ENCODE data around the gene TMEM54.
"Not testable (repeated sequence)": the region's sequence is repeated elsewhere in the genome, so short reads cannot be mapped to it uniquely, and the experiment has no call there.

TMEM54 gene

DNA sequence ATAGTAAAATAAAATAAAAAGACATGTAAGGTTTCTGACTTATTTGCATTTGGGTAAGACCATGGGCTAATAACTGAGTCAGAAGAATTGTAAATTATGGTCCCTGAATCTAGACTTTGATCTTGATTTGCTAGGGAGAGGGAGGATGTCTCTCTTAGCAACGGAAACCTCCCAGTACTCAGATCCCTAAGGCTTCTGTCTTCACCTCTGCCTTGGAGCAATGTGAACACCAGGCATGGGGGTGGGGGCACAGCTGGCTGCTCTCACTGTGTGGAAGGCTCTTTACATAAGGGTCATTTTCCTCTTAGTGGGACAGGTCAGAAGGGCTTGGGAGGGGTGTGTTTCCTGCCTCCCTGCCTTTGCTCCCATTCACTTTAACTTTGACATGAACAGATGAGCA, 17.0 kb upstream of the TMEM54 start:
- DNase-seq: no peak

GRCh38 chr1:32917521-32917920, 16.3 kb upstream of the TMEM54 start:
- DNase-seq: no peak

- DNase-seq: no peak
Measured at GRCh38 chr1:32915766-32916706, 14.8 kb upstream of the TMEM54 start.

DNA sequence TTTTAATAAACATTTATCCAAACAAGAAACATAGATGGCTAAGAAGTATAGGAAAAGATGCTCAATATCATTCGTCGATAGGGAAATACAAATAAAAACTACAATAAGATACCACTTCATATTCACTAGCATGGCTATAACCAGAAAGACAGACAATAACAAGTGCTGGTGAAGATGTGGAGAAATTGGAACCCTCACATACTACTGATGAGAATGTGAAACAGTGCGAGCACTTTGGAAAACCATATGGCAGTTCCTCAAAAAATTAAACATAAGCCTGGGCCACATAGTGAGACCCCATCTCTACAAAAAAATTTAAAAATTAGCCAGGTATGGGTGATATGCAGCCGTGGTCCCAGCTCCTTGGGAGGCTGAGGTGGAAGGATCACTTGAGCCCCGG, 9.1 kb upstream of the TMEM54 start:
- DNase-seq: no peak

DNA sequence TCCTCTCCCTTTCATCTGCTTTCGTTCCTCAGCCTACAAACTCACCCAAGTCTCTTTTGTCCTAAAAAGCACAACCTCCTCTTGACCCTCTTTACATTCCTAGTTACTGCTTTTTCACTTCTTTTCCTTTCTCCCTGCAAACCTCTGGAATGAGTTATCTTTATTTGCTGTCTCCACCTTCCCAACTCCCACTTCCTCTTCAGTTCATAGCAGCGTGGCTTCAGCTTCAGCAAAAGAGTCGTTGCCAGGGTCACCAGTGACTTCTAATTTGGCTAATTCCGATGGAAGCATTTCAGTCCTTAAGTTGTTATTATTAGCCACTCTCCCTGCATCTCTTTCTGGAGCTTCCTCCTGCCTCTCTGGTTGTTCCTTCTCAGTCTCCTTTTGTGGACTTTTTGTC, 6.2 kb upstream of the TMEM54 start:
- DNase-seq: no peak

DNA sequence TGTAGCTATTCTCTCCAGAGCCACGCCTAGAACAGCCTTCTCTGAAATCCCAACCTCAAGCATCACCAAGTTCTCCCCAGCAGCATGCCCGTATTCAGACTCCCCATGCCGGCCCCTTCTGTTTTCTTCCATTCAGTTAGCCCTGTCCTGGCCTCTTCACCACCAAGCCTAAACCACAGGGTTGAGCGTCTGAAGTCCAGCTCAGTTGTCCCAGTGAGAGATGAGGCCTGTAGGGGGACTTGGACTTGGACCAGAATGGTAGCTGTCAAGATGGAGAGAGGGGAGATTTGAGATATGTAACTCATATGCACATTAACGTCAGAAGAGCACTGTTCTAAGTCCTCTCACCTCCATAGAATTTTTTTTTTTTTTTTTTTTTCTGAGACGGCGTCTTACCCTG, 5.5 kb upstream of the TMEM54 start:
- no peak for DNase-seq

- not testable (repeated sequence) for DNase-seq
Measured at GRCh38 chr1:32905588-32905987, 4.4 kb upstream of the TMEM54 start.

GRCh38 chr1:32904797-32905196, 3.6 kb upstream of the TMEM54 start:
- DNase-seq: no peak

- DNase-seq: no peak
Measured at GRCh38 chr1:32903991-32904785, 3.0 kb upstream of the TMEM54 start.

DNA sequence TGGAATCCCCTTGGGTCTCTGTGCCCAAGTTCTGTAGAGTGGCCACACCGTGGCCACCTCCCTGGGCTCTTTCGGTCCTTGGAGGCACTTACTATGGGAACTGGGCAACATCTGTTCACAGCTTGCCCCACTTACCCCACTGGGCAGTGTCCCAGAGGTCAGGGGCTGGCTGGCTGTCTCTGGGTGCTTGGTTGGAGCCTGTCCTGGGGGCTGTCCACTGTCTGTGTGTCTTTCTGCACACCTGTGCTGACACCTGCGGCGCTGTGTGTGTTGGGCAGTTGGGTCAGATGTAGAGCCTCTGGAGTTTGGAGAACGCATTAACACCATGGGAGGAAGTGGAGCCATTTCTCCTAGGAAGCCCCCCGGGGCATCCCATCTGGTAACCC, 1.3 kb upstream of the TMEM54 start:
- no peak for DNase-seq

DNA sequence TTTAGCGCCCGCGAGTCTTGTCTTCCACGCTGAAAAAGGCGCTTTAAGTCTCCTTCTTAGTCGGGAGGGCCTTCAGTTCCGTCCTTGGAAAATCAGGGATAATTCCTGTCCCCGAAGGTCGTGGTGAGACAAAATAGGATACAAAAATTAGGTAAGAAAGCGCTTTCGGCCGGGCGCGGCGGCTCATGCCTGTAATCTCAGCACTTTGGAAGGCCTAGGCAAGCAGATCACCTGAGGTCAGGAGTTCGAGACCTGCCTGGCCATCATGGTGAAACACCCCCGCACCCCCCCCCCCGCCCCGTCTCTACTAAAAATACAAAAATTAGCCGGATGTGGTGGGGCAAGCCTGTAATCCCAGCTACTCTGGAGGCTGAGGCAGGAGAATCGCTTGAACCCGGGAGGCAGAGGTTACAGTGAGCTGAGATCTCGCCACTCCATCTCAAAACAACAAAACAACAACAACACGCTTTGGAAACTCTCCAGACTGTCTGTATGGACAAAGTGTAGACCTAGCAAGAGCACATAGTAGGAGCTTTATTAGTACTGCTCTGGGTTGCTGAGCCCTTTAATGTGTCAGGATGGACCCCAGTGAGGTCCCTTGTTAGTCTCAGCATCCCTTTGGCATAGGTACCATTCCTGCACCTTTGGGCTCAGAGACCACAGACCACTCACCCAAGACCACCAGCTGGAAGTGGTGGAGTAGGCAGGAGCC, 790 bp upstream of the TMEM54 start:
- no peak for DNase-seq

- DNase-seq: no peak
Measured at GRCh38 chr1:32900371-32900955, 726 bp downstream of the TMEM54 start.

GRCh38 chr1:32899586-32900296, 1.4 kb downstream of the TMEM54 start:
- no peak for DNase-seq

DNA sequence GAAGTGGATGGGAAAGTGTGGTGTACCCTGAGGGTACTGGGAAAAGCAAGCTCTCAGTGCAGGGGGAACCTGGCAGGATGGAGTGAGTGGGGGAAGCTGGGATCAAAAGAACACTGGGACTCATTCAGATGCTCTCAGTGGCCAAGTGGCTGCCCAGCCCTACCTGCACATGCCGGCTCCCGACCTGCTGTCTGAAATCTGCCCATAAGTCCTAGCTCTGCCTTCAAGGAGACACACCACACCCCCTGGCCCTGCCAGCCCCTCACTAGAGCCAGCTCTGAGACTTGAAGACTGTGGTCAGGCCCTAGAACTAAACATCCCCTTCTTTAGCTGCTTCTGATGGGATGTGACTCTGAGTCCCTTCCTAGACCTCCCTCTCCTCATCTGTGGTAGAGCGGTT, 2.2 kb downstream of the TMEM54 start:
- no peak for DNase-seq

GRCh38 chr1:32898056-32898455, 3.1 kb downstream of the TMEM54 start:
- DNase-seq: no peak

- DNase-seq: no peak
Measured at GRCh38 chr1:32897082-32898049, 3.8 kb downstream of the TMEM54 start.

DNA sequence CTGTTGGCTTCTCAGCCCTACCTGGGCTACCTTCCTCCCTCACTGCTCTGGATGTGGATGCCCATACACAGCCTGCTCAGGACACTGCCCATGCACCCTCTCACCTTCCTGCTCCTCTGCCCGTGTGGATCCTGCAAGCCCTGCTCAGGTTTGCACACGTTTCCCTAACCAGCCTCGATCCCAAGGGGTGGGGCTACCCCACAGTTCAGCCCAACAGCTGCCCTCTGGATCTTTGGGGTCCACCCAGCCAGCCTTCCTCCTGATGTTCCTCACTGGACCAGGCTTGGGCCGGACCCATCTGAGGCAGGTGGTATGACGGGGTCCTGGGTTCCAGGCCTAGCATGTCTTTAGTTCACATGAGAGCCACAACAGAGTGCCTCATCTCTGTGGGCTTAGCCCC, 4.7 kb downstream of the TMEM54 start:
- no peak for DNase-seq

DNA sequence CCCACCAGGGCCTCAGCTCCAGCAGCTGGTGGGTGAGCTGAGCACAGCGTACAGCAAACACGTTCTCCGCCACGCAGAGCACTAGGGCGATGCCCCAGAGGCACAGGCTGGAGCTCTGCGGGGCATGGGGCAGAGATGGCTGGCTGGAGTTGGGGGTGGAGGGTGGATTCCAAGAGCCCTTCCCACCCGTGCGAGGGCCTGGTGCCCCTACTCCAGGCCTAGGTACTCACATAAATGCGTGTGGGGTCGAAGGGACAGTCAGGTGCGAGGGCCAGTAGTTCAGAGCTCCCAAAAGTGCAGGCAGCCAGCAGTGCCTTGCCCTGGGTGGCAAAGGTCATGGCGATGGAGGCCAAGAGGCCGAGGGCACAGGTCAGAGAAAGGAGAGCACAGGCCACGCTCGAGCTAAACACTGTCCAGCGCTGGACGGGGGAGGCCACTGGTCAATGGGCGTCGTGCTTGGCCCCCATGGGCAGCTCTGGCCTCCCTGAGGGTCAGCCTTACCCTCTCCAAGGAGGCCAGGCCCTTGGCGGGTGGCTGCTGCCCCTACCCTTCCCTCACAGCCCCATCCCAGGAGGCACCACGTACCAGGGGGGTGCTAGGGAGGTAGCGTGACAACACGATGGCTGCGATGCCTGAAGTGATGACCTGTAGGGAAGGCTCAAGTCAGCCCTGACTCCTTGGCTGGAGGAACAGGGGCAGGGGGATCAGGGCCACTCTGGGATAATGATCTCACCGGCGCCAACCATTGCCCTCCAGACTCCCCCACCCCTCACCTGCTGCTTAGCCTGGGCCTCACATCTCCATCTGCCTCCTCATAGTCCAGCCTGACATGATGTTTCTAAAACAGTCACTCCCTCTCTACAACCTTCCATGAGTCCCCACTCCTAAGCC, 5.6 kb downstream of the TMEM54 start:
- no peak for DNase-seq

GRCh38 chr1:32894681-32895080, 6.5 kb downstream of the TMEM54 start:
- DNase-seq: no peak

GRCh38 chr1:32894019-32894600, 7.1 kb downstream of the TMEM54 start:
- no peak for DNase-seq
